OCI-LY7 (cell line): ENCODE data around the gene ZNF783. TPM values are rescaled to one million over a fixed set of nuclear protein-coding genes. Genes with fewer than 3 reads are reported as not detected.

Source experiments
- BruUV-seq: library from RNA; stranded (reverse); fragments of 400-500 nt; replicated peaks from 2 replicates; lab custom pipeline; 2021; lab: Mats Ljungman, UMichigan
- CTCF ChIA-PET: fragments of 300-600 bp; sonication (Branson Sonifier 250); formaldehyde crosslinking; loops from one replicate; lab custom pipeline; 2022; ENCODE audit warnings: antibody characterized with exemption; ENCODE audit not compliant: unreplicated experiment; lab: Charles Lee
- POLR2A ChIA-PET: fragments of 300-600 bp; sonication (Branson Sonifier 250); formaldehyde crosslinking; loops from one replicate; lab custom pipeline; 2022; ENCODE audit warnings: antibody characterized with exemption; lab: Charles Lee
- DNase-seq: peaks from one replicate; pipeline ENCODE4 v3.0.0-alpha.2; 2015; ENCODE audit warnings: low spot score
- H2AFZ ChIP-seq: fragments of 200-600 bp; sonication (generic), shearing (Covaris generic); 2 replicates; pipeline ENCODE4 v1.6.1; 2014; ENCODE audit warnings: mild to moderate bottlenecking, antibody characterized with exemption, low read length, moderate library complexity
- H3K27ac ChIP-seq: fragments of 200-600 bp; sonication (generic); 2 replicates; pipeline ENCODE4 v1.5.1; 2014; ENCODE audit warnings: mixed run types, low read depth, mild to moderate bottlenecking, moderate library complexity, low read length, inconsistent platforms; ENCODE audit not compliant: poor library complexity, severe bottlenecking
- H3K36me3 ChIP-seq: fragments of 200-600 bp; sonication (generic); 2 replicates; pipeline ENCODE4 v1.6.1; 2014; ENCODE audit warnings: mild to moderate bottlenecking, antibody characterized with exemption, low read length, moderate library complexity, mixed read lengths; ENCODE audit not compliant: insufficient read depth
- H3K4me1 ChIP-seq: fragments of 200-600 bp; sonication (generic); 2 replicates; pipeline ENCODE4 v1.5.1; 2014; ENCODE audit warnings: mild to moderate bottlenecking, low read length; ENCODE audit not compliant: insufficient read depth, poor library complexity, severe bottlenecking
- H3K4me2 ChIP-seq: fragments of 200-600 bp; sonication (generic); 2 replicates; pipeline ENCODE4 v1.6.1; 2014; ENCODE audit warnings: mild to moderate bottlenecking, low read length
- H3K4me3 ChIP-seq: fragments of 200-600 bp; sonication (generic); 2 replicates; pipeline ENCODE4 v1.5.1; 2014; ENCODE audit warnings: mild to moderate bottlenecking, low read depth, low read length; ENCODE audit not compliant: poor library complexity, severe bottlenecking
- H3K79me2 ChIP-seq: fragments of 200-600 bp; sonication (generic); 2 replicates; pipeline ENCODE4 v1.6.1; 2016; ENCODE audit warnings: low read depth, mild to moderate bottlenecking, low read length, moderate library complexity, mixed read lengths; ENCODE audit not compliant: insufficient read depth
- H3K9me2 ChIP-seq: fragments of 200-600 bp; sonication (generic); 2 replicates; pipeline ENCODE4 v1.6.1; 2016; ENCODE audit warnings: mild to moderate bottlenecking, low read length, mixed read lengths; ENCODE audit not compliant: insufficient read depth
- H3K9me3 ChIP-seq: fragments of 200-600 bp; sonication (generic); 2 replicates; pipeline ENCODE4 v1.6.1; 2014; ENCODE audit warnings: mild to moderate bottlenecking, mixed run types, low read length, mixed read lengths
- H4K20me1 ChIP-seq: fragments of 200-600 bp; sonication (generic); 2 replicates; pipeline ENCODE4 v1.6.1; 2014; ENCODE audit warnings: mild to moderate bottlenecking, antibody characterized with exemption, low read length, moderate library complexity, mixed read lengths; ENCODE audit not compliant: insufficient read depth
- EZH2phosphoT487 ChIP-seq: fragments of 200-600 bp; sonication (generic); IDR thresholded peaks from 2 replicates; pipeline ENCODE4 v1.6.1; 2018; ENCODE audit warnings: low read depth, borderline replicate concordance, mild to moderate bottlenecking, mixed run types, antibody characterized with exemption, low read length, moderate library complexity, mixed read lengths
- intact Hi-C: fragments of 100-400 bp; cut with micrococcal nuclease; formaldehyde crosslinking; loops from one replicate; pipeline ENCODE4 v1.10.0; 2022; ENCODE audit not compliant: unreplicated experiment
- total RNA-seq, 2 experiments: library from RNA; depleted of rRNA in 1 of 2; stranded (reverse); fragments of >200 nt in 1 of 2; shearing (Covaris generic) in 1 of 2; gene quantifications; 2 replicates each; pipeline ENCODE4 v1.2.3, GENCODE V29; 2014 to 2022
- TF ChIP-seq, protein P1 (sequence below): fragments of 200-600 bp; sonication (generic); conservative IDR thresholded peaks from 2 replicates; pipeline ENCODE4 v1.5.1; 2014; ENCODE audit warnings: mild to moderate bottlenecking, antibody characterized with exemption, low read length, moderate library complexity, mixed read lengths

ZNF783 gene
- total RNA-seq, 2 experiments from 2014 or later: 13.1 to 18.8 TPM

DNA sequence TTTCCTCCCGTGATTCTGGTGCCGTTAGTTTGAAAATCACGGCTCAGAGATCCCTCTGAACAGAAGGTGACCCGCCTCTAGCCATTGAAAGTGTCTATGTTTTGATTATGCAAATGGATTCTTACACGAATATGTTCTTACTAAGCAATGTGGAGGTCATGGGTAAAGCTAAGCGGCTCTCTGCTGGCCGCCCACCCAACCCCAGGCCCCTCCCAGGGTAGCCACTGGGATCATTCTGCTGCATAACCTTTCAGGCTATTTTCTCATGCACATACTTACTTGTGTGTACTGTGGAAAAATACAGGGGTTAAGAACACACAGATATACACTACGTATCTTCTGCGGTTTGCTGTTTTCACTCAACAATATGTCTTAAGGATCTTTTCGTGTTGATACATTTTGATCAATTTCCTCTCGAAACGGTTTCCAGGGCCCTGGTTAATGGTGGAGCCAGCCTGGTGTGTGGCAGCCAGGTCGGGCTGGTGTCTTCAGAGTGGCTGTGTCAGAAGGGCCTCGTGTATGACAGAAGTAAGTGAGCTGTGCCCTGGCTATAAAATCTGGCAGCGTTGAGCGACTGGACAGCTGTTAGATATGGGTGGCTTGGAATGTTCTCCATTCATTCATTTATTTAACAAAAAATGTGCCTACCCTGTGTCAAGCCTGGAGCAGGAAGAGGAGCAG lies 29.9 kb downstream of the ZNF783 start:
- intact Hi-C loops: no loop called here
- CTCF ChIA-PET: no interaction called here
- Histone ChIP-seq H3K9me3 (no peaks in the 10 kb centered on the region), H2AFZ (no peak overlapping the region), H3K9me2 (no peaks in the 10 kb centered on the region), H3K4me3 (no peak overlapping the region), H3K27ac (no peak overlapping the region), H3K79me2 (no peaks in the 10 kb centered on the region), H4K20me1 (no peaks in the 10 kb centered on the region), H3K4me1 (peaks cover 3% of the 10 kb centered on the region), H3K36me3 (no peaks in the 10 kb centered on the region), H3K4me2 (no peak overlapping the region)
- POLR2A ChIA-PET: interaction anchor here (0.6 kb wide), 1 partner anchor 19 kb away, joined by 3 read pairs; no protein-coding TSS in a partner anchor
- no peak for TF ChIP-seq EZH2phosphoT487
- TF ChIP-seq, protein P1, sequence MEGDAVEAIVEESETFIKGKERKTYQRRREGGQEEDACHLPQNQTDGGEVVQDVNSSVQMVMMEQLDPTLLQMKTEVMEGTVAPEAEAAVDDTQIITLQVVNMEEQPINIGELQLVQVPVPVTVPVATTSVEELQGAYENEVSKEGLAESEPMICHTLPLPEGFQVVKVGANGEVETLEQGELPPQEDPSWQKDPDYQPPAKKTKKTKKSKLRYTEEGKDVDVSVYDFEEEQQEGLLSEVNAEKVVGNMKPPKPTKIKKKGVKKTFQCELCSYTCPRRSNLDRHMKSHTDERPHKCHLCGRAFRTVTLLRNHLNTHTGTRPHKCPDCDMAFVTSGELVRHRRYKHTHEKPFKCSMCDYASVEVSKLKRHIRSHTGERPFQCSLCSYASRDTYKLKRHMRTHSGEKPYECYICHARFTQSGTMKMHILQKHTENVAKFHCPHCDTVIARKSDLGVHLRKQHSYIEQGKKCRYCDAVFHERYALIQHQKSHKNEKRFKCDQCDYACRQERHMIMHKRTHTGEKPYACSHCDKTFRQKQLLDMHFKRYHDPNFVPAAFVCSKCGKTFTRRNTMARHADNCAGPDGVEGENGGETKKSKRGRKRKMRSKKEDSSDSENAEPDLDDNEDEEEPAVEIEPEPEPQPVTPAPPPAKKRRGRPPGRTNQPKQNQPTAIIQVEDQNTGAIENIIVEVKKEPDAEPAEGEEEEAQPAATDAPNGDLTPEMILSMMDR: no peak
- no TSS peak for BruUV-seq
- no peak for DNase-seq

DNA sequence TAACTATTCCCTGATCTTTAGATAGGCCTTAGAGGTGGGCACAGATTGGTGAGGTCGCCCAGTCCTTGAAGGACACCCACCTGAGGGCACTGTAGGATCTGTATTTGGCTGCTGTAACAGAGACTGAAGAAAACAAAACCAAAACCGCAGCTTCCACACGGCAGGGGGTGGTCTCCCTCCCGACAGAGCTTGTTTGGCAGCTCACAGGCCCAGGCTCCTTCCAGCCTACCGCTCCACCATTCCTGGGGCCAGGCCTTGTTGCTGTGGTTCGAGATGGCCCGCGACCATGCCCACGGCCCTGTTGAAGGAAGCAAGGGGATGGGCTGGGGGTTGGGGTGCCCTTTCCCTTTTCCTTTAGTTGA lies 30.4 kb downstream of the ZNF783 start:
- CTCF ChIA-PET: no interaction called here
- Histone ChIP-seq H3K36me3 (no peaks in the 10 kb centered on the region), H3K79me2 (no peaks in the 10 kb centered on the region), H3K9me3 (no peaks in the 10 kb centered on the region), H3K4me2 (no peak overlapping the region), H2AFZ (no peak overlapping the region), H3K27ac (no peak overlapping the region), H4K20me1 (no peaks in the 10 kb centered on the region), H3K4me1 (no peaks in the 10 kb centered on the region), H3K9me2 (no peaks in the 10 kb centered on the region), H3K4me3 (no peak overlapping the region)
- intact Hi-C loops: no loop called here
- no peak for TF ChIP-seq EZH2phosphoT487
- TF ChIP-seq, protein P1: no peak
- BruUV-seq: no TSS peak
- DNase-seq: no peak
- POLR2A ChIA-PET: interaction anchor here (0.6 kb wide), 1 partner anchor 51 kb away, joined by 3 read pairs; no protein-coding TSS in a partner anchor

GRCh38 chr7:149293338-149293737 lies 31.3 kb downstream of the ZNF783 start:
- H3K4me2 ChIP-seq: no peak overlapping the region
- CTCF ChIA-PET: no interaction called here
- H3K36me3 ChIP-seq: no peaks in the 10 kb centered on the region
- no peak overlapping the region for H3K4me3 ChIP-seq
- TF ChIP-seq, protein P1: no peak
- TF ChIP-seq EZH2phosphoT487: no peak
- BruUV-seq: no TSS peak
- DNase-seq: no peak
- H2AFZ ChIP-seq: no peak overlapping the region
- no peaks in the 10 kb centered on the region for H4K20me1 ChIP-seq
- H3K9me2 ChIP-seq: no peaks in the 10 kb centered on the region
- H3K79me2 ChIP-seq: no peaks in the 10 kb centered on the region
- POLR2A ChIA-PET: interaction anchor here (0.6 kb wide), 1 partner anchor 51 kb away, joined by 3 read pairs; no protein-coding TSS in a partner anchor
- no peaks in the 10 kb centered on the region for H3K4me1 ChIP-seq
- H3K9me3 ChIP-seq: no peaks in the 10 kb centered on the region
- intact Hi-C loops: no loop called here
- no peak overlapping the region for H3K27ac ChIP-seq
